ENCODE data around the gene MARCHF10.
"Not testable (repeated sequence)": the region's sequence is repeated elsewhere in the genome, so short reads cannot be mapped to it uniquely, and the experiment has no call there.

Gene MARCHF10, protein sequence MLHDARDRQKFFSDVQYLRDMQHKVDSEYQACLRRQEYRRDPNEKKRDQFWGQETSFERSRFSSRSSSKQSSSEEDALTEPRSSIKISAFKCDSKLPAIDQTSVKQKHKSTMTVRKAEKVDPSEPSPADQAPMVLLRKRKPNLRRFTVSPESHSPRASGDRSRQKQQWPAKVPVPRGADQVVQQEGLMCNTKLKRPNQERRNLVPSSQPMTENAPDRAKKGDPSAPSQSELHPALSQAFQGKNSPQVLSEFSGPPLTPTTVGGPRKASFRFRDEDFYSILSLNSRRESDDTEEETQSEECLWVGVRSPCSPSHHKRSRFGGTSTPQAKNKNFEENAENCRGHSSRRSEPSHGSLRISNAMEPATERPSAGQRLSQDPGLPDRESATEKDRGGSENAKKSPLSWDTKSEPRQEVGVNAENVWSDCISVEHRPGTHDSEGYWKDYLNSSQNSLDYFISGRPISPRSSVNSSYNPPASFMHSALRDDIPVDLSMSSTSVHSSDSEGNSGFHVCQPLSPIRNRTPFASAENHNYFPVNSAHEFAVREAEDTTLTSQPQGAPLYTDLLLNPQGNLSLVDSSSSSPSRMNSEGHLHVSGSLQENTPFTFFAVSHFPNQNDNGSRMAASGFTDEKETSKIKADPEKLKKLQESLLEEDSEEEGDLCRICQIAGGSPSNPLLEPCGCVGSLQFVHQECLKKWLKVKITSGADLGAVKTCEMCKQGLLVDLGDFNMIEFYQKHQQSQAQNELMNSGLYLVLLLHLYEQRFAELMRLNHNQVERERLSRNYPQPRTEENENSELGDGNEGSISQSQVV

DNA sequence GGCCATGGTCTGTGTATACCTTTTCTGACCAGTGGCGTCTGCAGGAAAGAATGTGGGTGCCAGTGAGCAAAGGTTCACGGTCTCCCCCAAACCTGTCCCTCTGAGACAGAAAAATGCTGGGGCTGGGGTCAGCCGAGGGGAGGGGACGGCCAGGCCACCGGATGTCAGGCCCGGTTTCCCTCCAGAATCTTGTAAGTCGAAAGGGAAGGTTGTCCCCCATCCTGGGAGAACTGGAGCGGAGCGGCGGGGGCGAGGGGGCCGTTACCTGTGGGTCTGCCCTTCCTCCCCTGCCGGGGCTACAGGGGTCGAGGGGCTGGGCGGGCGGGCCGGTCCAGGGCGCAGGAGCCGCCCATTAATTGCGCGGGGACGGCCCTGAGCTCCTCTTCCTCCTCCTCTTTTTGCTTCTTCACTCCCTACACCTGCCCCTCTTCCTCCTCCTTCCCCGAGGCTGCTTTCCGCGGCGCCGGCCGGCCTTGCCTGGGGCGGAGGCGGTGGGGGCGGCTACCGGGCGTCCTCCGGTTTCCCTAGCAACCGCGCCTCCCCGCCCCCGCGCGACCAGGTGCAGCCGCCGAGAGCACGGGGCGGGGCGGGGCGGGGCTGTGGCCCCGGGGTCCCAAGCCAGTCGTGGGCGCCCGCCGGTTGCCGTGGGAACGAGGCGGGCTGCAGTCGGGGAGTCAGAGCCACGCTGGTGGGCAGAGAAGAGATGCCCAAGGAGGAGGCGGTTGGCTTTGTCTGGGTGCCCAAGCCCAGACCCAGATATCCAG lies at the start of gene MARCHF10:
TSS of gene MARCHF10 (minus strand) at position 503 of the 764 bp plus-strand sequence. CDS start 6,579 bp downstream, outside the sequence.
- Mint-ChIP-seq H3K9me3 (no peaks in the 10 kb centered on the region), H3K4me3 (no peak within 1 kb of the TSS), H3K4me1 (peaks cover 12% of the 10 kb centered on the region), H3K36me3 (ENCODE audit: low read depth) (no peaks in the 10 kb centered on the region), H3K27me3 (peaks cover 47% of the 10 kb centered on the region), H3K27ac (no peak within 1 kb of the TSS)
- ATAC-seq: peak; percentile 63
- peak; percentile 46 for DNase-seq

DNA sequence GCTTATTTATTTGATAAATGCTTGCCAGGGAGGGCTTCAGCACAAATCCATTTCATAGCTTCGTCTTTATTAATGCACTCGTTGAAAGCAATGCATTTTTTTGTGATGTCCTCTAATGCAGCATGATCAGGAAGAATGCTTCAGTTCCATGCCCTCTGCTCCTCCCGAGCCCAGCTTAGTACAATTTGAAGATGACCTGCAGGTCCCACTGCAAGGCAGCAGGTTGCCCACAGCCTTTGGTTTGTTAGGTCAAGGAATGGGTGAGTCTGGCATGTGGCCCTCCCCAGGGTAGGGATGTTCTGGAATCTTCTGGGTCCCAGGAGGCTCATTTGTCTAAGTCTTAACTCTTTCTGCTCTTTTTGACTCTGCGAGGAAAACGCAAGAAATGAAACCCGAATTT lies 49.4 kb upstream of the MARCHF10 start:
- Mint-ChIP-seq H3K36me3 (ENCODE audit: low read depth) (no peaks in the 10 kb centered on the region), H3K27me3 (peaks cover 7% of the 10 kb centered on the region)

GRCh38 chr17:62856594-62856993 lies 48.5 kb upstream of the MARCHF10 start:
- ATAC-seq (no peak), DNase-seq (no peak)
- H3K36me3 Mint-ChIP-seq (ENCODE audit: low read depth): no peaks in the 10 kb centered on the region
- H3K27me3 Mint-ChIP-seq: peaks cover under 1% of the 10 kb centered on the region
- no peak overlapping the region for H3K4me3 Mint-ChIP-seq
- H3K9me3 Mint-ChIP-seq: no peaks in the 10 kb centered on the region
- no peaks in the 10 kb centered on the region for H3K4me1 Mint-ChIP-seq
- H3K27ac Mint-ChIP-seq: no peak overlapping the region

More for the DNA sequence above, 49.4 kb upstream of the MARCHF10 start:
- ATAC-seq (no peak), DNase-seq (no peak)
- Mint-ChIP-seq H3K4me3 (no peak overlapping the region), H3K27ac (no peak overlapping the region), H3K4me1 (no peaks in the 10 kb centered on the region), H3K9me3 (no peaks in the 10 kb centered on the region)

GRCh38 chr17:62855156-62855555 lies 47.0 kb upstream of the MARCHF10 start:
- Mint-ChIP-seq H3K9me3 (no peaks in the 10 kb centered on the region), H3K4me3 (no peak overlapping the region), H3K36me3 (ENCODE audit: low read depth) (no peaks in the 10 kb centered on the region), H3K27me3 (no peaks in the 10 kb centered on the region), H3K27ac (no peak overlapping the region), H3K4me1 (no peaks in the 10 kb centered on the region)
- DNase-seq (no peak), ATAC-seq (no peak)

DNA sequence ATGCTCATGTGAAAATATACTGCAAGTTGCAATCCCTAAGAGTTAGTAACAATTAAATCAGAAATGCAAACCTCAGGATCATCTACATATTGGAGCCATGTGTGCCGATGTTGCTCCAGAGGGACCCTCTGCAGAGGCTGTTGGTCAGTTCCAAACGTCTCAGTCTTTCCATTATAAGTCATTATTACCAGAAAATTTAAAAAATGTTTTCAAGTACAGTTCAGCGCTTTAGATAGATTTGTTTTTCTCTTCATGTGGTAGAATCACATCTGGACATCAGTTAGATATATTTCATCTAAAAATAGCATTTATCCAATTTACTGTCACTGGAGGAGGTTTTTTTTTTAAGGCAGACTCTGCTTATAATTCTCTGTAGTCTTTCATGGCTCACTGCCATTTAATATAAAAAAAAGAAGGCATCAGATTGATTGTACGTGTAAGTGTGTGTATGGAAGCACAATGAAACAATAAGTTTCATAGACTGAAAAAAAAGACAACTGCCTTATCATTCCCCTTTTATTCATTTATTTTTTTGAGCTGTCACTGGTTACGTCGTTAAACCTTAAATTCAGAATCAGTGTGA lies 46.1 kb upstream of the MARCHF10 start:
- Mint-ChIP-seq H3K27me3 (no peaks in the 10 kb centered on the region), H3K9me3 (no peaks in the 10 kb centered on the region), H3K4me1 (no peaks in the 10 kb centered on the region), H3K36me3 (ENCODE audit: low read depth) (no peaks in the 10 kb centered on the region), H3K4me3 (no peak overlapping the region), H3K27ac (no peak overlapping the region)
- ATAC-seq (no peak), DNase-seq (no peak)

- Mint-ChIP-seq H3K36me3 (ENCODE audit: low read depth) (no peaks in the 10 kb centered on the region), H3K9me3 (no peaks in the 10 kb centered on the region), H3K4me1 (no peaks in the 10 kb centered on the region), H3K27ac (no peak overlapping the region), H3K4me3 (no peak overlapping the region), H3K27me3 (no peaks in the 10 kb centered on the region)
- DNase-seq: no peak
- no peak for ATAC-seq
These were observed 44.1 kb upstream of the MARCHF10 start for GRCh38 chr17:62852195-62852594.

DNA sequence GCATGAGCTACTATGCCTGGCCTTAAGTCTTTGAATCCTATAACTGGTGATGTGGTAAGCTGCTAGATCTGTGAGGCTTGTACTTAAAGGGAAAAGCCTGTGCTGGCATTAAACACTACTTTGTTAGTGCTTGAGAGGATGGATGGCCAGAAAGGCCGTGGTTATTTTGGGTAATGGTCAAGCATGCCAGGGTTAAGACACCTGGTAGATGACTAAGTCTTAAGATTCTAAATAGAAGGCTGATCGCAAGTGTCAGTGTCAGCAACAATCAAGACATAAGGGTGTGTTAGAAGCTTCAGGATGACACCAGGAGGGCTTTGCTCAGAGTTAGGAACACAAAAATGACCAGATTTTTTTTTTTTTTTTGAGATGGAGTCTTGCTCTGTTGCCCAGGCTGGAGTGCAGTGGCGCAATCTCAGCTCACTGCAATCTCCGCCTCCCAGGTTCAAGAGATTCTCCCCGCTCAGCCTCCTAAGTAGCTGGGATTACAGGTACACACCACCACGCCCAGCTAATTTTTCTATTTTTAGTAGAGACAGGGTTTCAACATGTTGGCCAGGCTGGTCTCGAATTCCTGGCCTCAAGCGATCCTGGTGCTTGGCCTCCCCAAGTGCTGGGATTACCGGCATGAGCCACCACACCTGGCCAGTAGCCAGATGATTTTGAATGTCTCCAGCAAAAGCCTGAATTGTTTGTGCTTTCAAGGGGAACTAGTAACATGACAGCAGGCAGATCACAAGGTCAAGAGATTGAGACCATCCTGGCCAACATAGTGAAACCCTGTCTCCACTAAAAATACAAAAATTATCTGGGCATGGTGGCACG lies 41.7 kb upstream of the MARCHF10 start:
- not testable (repeated sequence) for H3K36me3 Mint-ChIP-seq (ENCODE audit: low read depth); H3K27me3 Mint-ChIP-seq; H3K27ac Mint-ChIP-seq; H3K9me3 Mint-ChIP-seq; ATAC-seq; DNase-seq; H3K4me3 Mint-ChIP-seq; H3K4me1 Mint-ChIP-seq

DNA sequence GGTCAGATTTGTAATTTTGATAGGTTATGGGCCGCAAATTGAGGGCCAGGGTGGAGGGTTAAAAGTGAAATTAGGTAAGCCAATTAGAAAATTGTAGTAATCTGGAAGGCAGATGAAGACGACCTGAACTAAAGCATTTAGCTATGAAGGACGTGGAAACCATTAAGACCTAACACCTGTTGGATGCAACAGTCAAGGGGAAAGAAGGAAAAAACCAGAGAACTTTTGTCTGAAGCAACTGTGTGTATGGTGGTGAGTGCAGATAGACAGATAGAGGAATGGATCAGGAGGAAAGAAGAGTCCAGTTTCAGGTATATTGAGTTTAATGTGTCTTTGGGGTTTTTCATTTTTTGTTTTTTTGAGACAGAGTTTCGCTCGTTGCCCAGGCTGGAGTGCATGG lies 40.2 kb upstream of the MARCHF10 start:
- no peak for ATAC-seq
- no peak for DNase-seq
- Mint-ChIP-seq H3K9me3 (no peaks in the 10 kb centered on the region), H3K27ac (no peak overlapping the region), H3K4me3 (no peak overlapping the region), H3K27me3 (no peaks in the 10 kb centered on the region), H3K36me3 (ENCODE audit: low read depth) (no peaks in the 10 kb centered on the region), H3K4me1 (no peaks in the 10 kb centered on the region)

DNA sequence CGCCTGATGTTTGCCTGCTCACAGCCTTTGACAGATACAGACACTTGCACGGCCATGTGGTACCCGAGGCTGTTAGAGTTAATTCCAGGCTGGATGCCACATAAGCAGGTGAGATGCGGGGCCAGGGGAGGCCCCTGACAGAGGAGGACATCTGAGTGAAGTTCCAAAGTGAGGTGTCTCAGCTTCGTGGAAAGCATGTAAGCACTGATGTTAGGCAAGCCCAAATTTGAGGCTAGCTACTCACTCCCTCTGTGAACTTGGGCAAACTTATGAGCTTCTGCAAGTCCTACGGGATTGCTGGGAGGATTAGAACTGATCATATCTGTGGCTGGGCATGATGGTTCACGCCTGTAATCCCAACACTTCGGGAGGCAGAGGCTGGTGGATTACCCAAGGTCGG lies 39.3 kb upstream of the MARCHF10 start:
- Mint-ChIP-seq H3K4me3 (no peak overlapping the region), H3K9me3 (no peaks in the 10 kb centered on the region), H3K27ac (no peak overlapping the region), H3K27me3 (no peaks in the 10 kb centered on the region), H3K4me1 (no peaks in the 10 kb centered on the region), H3K36me3 (ENCODE audit: low read depth) (no peaks in the 10 kb centered on the region)
- ATAC-seq (no peak), DNase-seq (no peak)

DNA sequence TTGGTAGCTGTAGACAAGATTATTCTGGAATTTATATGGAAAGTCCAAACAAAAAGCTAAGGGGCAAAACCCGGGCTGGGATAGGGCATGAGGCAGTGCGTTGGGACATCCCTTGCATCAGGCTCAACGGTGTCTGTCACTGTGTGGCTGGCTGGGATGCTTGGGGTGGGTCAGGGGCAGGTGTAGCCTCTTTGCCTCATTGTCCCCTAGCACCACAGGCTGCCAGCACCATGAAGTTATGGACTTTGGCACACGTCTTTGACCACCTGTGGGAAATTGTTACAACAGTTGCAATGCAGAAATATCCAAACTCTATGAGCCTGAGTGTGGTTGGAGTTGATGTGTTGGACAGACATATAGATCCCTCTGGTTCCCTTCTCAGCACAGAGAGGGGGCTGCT lies 32.8 kb upstream of the MARCHF10 start:
- no peak overlapping the region for H3K4me3 Mint-ChIP-seq
- peaks cover 15% of the 10 kb centered on the region for H3K27me3 Mint-ChIP-seq
- ATAC-seq (no peak), DNase-seq (no peak)
- no peaks in the 10 kb centered on the region for H3K4me1 Mint-ChIP-seq
- H3K27ac Mint-ChIP-seq: no peak overlapping the region
- no peaks in the 10 kb centered on the region for H3K36me3 Mint-ChIP-seq (ENCODE audit: low read depth)
- no peaks in the 10 kb centered on the region for H3K9me3 Mint-ChIP-seq

GRCh38 chr17:62833816-62834215 lies 25.7 kb upstream of the MARCHF10 start:
- H3K27ac Mint-ChIP-seq; H3K9me3 Mint-ChIP-seq; H3K36me3 Mint-ChIP-seq (ENCODE audit: low read depth); H3K4me3 Mint-ChIP-seq; ATAC-seq; H3K4me1 Mint-ChIP-seq; DNase-seq: not testable (repeated sequence)
- peaks cover 19% of the 10 kb centered on the region for H3K27me3 Mint-ChIP-seq

DNA sequence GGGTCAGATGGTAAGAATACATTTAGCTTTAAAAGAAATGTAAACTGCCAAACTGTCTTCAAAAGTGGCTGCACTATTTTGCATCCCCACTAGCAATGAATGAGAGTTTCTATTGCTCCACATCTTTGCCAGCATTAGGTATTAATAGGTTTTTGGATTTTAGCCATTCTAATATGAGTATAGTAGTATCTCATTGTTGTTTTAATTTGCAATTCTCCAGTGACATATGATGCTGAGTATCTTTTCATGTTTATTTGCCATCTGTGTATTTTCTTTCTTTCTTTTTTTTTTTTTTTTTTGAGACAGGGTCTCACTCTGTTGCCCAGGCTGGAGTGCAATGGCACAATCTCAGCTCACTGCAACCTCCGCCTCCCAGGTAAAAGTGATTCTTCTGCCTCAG lies 24.3 kb upstream of the MARCHF10 start:
- Mint-ChIP-seq H3K36me3 (ENCODE audit: low read depth) (no peaks in the 10 kb centered on the region), H3K27ac (no peak overlapping the region), H3K9me3 (no peaks in the 10 kb centered on the region), H3K27me3 (peaks cover 14% of the 10 kb centered on the region), H3K4me1 (peaks cover 3% of the 10 kb centered on the region), H3K4me3 (no peak overlapping the region)
- DNase-seq (no peak), ATAC-seq (no peak)

- ATAC-seq: not testable (repeated sequence)
These were observed 23.0 kb upstream of the MARCHF10 start for GRCh38 chr17:62831066-62831465.

More at GRCh38 chr17:62831066-62831465, 23.0 kb upstream of the MARCHF10 start:
- DNase-seq; H3K27me3 Mint-ChIP-seq; H3K36me3 Mint-ChIP-seq (ENCODE audit: low read depth); H3K9me3 Mint-ChIP-seq; H3K27ac Mint-ChIP-seq; H3K4me1 Mint-ChIP-seq; H3K4me3 Mint-ChIP-seq: not testable (repeated sequence)

Data from activated naive CD8-positive, alpha-beta T cell treated with anti-CD3 and anti-CD28 coated beads, Interleukin-2, amount 50 U/mL, for 24 hours (primary cell).